GM21825 (cell line): Measurements from ENCODE around the gene REG4.

Experiments
- ATAC-seq: cut with Tn5 transposase; IDR thresholded peaks from one replicate; pipeline ENCODE4 v1.9.1; 2021; ENCODE audit warnings: mild to moderate bottlenecking, moderate library complexity; ENCODE audit not compliant: unreplicated experiment

REG4 gene

DNA sequence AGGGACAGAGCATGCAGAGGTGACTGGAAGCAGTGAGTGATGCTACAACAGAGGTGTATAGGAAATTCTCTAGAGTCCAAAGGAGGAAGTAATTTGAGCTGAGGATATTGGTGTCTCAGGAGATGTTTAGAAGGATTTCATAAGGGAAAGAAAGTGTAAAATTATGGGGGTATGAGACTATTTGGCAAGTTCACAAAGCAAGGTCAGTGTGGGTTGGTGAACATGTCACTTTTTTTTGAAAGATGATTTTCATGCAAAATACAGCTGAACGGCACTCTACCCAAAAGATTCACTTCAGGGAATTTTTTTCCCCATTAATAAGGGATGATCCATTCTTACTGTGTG, 66.7 kb downstream of the REG4 start:
- no peak for ATAC-seq
